Activated naive CD4-positive, alpha-beta T cell (primary cell): ENCODE results near the gene HAGHL.
A peak's percentile ranks its signal among the peaks of the same experiment; 100 is the strongest.

Source experiments
- DNase-seq, 4 experiments: peaks; one replicate each; lab custom pipeline; 2025; lab: John Stamatoyannopoulos, UW

The HAGHL gene

GRCh38 chr16:720990-721764 is 5.7 kb upstream of the HAGHL start, which contains the start of gene ANTKMT:
TSS of gene ANTKMT (plus strand) at chr16:721146. CDS start at chr16:721275, 129 bp downstream.
- peak in 2 of 4 experiments; percentile 28 to 60 for DNase-seq

- no peak for DNase-seq
Measured at GRCh38 chr16:721765-722540, 5.0 kb upstream of the HAGHL start.

- DNase-seq: no peak
Measured at GRCh38 chr16:722835-723633, 3.9 kb upstream of the HAGHL start.

GRCh38 chr16:723695-724094 is 3.2 kb upstream of the HAGHL start:
- DNase-seq: no peak

- DNase-seq: no peak
Measured at GRCh38 chr16:724188-725040, 2.5 kb upstream of the HAGHL start.

GRCh38 chr16:725041-725376 is 1.9 kb upstream of the HAGHL start:
- DNase-seq: no peak

- DNase-seq: no peak
Measured at GRCh38 chr16:725463-726187, 1.3 kb upstream of the HAGHL start.

- DNase-seq: no peak
Measured at GRCh38 chr16:726188-726437, 793 bp upstream of the HAGHL start.

GRCh38 chr16:727291-727977 is 528 bp downstream of the HAGHL start:
- peak in 1 of 4 experiments; percentile 19 for DNase-seq

- peak in 2 of 4 experiments; percentile 30 to 46 for DNase-seq
Measured at GRCh38 chr16:728131-728889, 1.4 kb downstream of the HAGHL start.

GRCh38 chr16:728890-729744 is 2.2 kb downstream of the HAGHL start:
- no peak for DNase-seq

- DNase-seq: no peak
Measured at GRCh38 chr16:729768-730665, 3.1 kb downstream of the HAGHL start.

GRCh38 chr16:730666-731509 is 4.0 kb downstream of the HAGHL start:
- no peak for DNase-seq

- no peak for DNase-seq
Measured at GRCh38 chr16:732332-732731, 5.4 kb downstream of the HAGHL start.

GRCh38 chr16:732936-733335 is 6.0 kb downstream of the HAGHL start:
- no peak for DNase-seq

GRCh38 chr16:733382-734207 is 6.7 kb downstream of the HAGHL start:
- DNase-seq: peak in 1 of 4 experiments; percentile 33
